Activated CD4-positive, alpha-beta T cell treated with anti-CD3 and anti-CD28 coated beads, Interleukin-2, amount 50 U/mL, for 24 hours (primary cell): ENCODE data around the gene SPATA13.
"Not testable (repeated sequence)": the region's sequence is repeated elsewhere in the genome, so short reads cannot be mapped to it uniquely, and the experiment has no call there.

Experiments
- DNase-seq, 2 donors: peaks; one replicate each; pipeline ENCODE4 v3.0.0-alpha.2; 2020; ENCODE audit warnings: low read depth in 1 of 2, low spot score in 1 of 2

SPATA13 gene

DNA sequence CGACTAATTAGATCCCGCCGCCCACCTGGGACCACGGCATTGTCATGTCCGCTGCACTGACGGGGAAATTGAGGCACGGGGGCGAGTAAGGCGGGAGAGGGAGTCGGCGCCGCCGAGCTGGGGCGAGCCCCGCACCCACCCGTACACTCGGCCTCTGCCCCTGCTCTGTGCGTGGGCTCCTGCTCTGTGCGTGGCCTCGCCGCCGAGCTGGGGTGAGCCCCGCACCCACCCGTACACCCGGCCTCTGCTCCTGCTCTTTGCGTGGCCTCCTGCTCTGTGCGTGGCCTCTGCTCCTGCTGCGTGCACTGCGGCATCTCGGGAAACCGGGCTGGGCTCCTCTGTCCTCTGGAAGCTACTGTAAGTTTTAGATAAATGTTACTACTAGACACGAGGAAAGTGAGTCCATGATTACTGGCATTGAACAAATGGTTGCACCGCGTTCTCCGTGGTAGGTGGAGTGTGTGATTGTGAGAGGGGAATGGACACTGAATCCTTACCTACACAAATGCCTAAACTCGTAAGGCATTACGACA lies 148.0 kb downstream of the SPATA13 start:
- DNase-seq: no peak

DNA sequence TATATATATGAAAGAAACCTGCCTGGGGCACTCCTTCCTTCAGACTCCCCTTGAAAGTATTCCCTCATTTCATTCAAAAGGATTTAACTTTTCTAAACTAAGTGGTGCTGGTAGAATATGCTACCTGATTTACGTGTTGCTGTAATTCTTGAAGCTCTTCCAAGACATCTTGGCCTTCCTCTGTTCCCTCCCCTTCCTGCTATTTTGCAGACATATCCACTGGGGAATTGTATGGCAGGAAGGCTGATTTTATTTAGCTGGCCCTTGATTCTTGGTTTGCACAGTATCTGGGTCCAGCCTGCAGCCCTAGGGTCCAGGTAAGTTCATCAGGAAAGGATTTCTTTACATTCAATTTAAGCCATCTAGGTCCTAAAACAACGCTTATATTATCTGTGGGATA lies 148.8 kb downstream of the SPATA13 start, which contains the start of gene C1QTNF9:
Gene C1QTNF9 (plus strand): TSS at position 281 of the 400 bp plus-strand sequence. CDS start 6,424 bp downstream, outside the sequence.
- DNase-seq: not testable (repeated sequence)

- DNase-seq: no peak
Measured at GRCh38 chr13:24313439-24313838, 152.9 kb downstream of the SPATA13 start.

DNA sequence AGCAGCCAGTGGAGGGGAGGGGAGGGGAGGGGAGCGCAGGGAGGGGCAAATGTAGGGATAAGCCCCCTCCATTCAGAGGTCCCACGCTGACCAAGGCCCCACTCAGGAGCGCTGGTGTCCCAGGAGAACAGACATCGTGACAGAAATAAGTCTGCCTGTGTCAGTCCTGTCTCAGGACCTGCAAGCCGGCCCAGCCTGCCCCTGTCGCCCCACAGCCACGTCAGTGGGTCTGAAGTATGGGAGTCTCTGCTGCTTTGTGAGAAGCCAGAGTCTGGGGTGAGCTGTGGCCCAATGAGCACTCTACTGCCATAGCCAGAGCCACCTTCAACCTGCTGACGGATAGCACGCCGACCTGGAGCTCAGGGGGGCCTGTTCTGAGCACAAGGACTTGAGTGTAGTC lies 157.3 kb downstream of the SPATA13 start:
- not testable (repeated sequence) for DNase-seq

GRCh38 chr13:24318878-24319277 lies 158.4 kb downstream of the SPATA13 start:
- DNase-seq: not testable (repeated sequence)

DNA sequence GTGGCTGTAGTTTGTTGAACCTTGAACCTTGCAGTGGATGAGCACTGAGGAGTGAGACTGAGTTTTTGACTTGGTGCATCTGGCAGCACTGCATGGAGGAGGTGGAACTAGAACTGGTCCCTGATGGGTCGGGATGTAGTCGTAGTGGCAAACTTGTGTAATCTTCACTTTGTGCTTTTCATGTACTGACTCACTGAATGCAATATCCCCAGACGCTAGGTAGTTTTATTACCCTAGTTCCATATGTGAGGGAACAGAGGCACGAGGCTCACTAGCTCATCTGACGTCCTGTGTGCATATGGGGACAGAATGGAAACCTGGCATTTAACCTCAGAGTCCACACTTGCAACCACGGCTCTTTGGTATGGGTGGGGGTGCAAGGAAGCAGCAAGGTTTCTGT lies 159.1 kb downstream of the SPATA13 start:
- DNase-seq: not testable (repeated sequence)

DNA sequence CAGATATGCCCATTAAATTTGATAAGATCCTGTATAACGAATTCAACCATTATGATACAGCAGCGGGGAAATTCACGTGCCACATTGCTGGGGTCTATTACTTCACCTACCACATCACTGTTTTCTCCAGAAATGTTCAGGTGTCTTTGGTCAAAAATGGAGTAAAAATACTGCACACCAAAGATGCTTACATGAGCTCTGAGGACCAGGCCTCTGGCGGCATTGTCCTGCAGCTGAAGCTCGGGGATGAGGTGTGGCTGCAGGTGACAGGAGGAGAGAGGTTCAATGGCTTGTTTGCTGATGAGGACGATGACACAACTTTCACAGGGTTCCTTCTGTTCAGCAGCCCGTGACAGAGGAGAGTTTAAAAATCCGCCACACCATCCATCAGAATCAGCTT lies 160.9 kb downstream of the SPATA13 start:
- not testable (repeated sequence) for DNase-seq

DNA sequence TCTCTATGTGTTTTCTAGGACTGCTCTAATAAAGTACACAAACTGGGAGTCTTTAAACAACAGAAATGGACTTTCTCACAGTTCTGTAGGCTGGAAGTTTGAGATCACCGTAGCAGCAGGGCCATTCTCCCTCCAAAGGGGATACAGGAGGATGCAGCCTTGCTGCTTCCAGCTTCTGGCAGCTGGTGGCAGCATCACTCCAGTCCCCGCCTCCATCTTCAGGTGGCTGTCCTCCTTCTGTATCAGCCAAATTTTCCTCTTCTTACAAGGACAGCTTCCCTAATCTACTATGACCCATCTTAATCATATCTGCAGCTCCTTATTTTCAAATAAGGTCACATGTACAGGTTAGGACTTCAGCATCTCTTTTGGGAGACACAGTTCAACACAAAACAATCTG lies 161.9 kb downstream of the SPATA13 start:
- not testable (repeated sequence) for DNase-seq

GRCh38 chr13:24323036-24323738 lies 162.7 kb downstream of the SPATA13 start:
- no peak for DNase-seq

DNA sequence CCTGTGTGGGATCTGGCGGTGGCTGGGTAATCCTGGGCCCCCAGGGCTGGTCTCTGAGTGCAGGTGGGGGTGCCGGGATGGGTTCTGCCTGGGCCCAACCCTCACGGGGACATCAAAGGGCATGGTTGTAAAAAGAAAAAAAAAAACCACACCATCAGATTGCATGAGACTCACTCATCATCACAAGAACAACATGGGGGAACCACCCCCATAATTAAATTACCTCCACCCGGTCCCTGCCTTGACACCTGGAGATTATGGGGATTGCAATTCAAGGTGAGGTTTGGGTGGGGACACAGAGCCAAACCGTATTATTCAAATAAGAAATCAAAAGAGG lies 163.2 kb downstream of the SPATA13 start:
- DNase-seq: no peak

- DNase-seq: not testable (repeated sequence)
Measured at GRCh38 chr13:24327598-24327997, 167.1 kb downstream of the SPATA13 start.

GRCh38 chr13:24328145-24328544 lies 167.6 kb downstream of the SPATA13 start:
- no peak for DNase-seq

DNA sequence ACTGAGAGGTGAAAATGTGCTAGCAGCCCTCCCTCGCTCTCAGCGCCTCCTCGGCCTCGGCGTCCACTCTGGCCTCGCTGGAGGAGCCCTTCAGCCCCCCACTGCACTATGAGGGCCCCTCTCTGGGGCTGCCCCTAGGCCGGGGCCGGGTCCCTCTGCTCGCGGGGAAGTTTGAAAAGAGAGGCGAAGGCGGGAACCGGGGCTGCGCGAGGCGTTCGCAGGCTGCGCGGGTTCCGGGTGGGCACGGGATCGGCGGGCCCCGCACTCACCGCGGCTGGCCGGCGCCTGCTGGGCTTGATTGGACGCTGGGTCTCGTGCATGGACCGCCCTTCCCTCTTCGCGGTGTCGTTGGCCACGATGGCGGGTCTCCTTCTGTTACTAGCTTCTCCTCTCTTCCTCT lies 178.2 kb downstream of the SPATA13 start:
- DNase-seq: no peak

GRCh38 chr13:24339937-24340607 lies 179.6 kb downstream of the SPATA13 start:
- DNase-seq: no peak

- DNase-seq: no peak
Measured at GRCh38 chr13:24340608-24340955, 180.1 kb downstream of the SPATA13 start.

- no peak for DNase-seq
Measured at GRCh38 chr13:24341439-24341838, 180.9 kb downstream of the SPATA13 start.

DNA sequence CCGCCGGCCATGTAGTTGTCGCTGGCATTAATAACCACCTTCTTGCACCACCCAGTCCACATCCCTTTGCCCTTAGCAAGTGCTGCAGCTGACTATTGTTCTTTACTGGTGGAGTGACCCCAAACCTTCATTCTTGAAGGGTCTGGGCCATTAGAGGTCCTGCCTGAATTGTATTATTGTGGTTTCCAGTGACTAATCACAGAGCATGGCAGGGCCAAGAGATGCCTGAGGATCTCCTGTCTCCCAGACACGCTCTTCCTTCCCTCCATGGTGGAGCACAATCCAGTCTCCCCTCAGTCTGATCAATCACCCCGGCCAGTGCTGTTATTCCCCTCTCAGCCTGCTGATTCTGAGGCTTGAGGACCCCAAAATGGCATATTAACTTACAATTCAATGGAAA lies 187.9 kb downstream of the SPATA13 start:
- no peak for DNase-seq

GRCh38 chr13:24348797-24349515 lies 188.4 kb downstream of the SPATA13 start:
- DNase-seq: no peak

DNA sequence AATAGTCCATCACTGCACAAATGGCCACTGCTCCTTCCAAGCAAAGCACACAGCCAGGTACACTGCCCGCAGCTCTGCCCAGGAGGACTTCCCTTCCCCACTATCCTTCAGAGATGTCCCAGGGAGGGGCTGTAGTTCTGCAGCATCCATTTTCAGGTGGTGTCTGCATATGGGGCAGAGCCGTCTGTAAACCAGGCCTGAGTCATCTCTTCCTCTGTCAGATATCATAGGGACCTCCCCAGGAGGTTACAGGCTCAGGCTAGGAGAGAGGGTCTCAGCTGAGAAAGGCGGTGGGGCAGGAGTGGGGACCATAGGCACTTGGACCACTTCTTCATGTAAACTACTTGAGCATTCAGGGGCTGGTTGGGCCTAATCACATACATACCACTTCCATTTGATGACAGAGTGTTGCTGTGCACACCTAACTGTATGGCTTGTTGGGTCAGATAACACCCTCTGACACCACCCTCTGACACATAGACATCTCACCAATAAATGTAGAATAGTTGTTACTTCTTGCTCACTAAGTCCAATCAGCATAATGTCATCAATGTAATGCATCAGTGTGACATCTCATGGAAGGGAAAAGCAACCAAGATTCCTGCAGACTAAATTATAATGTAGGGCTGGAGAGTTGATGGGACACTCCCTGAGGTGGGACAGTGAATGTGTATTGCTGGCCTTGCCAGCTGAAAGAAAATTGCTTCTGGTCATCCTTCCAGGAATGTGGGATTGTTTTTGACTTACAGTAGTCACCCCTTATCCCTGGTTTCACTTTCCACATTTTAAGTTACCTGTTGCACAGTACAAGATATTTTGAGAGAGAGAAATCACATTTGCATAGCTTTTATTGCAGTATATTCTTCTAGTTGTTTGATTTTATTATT lies 189.5 kb downstream of the SPATA13 start:
- DNase-seq: not testable (repeated sequence)

DNA sequence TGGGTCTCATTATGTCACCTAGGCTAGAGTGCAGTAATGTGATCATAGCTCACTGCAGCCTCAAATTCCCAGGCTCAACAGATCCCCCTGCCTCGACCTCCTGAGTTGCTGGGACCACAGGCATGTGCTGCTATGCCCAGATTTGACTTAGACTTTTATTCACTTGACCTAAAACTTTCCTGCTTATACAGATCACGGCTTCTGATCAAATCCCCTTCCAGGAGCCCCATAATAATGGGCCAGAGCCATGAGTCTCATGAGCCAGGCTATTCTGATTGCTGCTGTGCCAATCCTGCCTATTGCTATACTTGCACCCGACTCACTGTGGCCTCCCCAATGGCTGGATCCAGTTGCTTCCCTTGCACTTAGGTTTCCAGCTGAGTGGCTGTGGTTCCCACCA lies 190.9 kb downstream of the SPATA13 start:
- no peak for DNase-seq

DNA sequence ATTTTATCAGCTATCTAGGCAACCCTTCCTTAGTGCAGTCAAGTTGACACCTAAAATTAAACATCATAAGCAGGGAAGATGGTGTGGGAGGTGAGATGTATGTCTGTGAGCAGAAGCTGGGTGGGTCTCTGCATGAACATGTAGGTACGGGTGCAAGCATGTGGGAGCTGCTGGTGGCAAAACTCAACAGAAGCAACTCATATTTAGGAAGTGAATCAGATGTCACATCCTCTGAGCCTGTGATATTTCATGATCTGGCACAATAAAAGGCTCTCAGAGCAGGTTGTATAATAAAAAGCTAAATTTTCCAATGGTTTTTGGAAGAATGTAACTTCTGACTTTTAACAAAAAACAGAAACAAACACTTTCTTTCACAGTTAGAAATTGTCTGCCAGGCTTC lies 193.2 kb downstream of the SPATA13 start:
- no peak for DNase-seq
